GM20000 (cell line): ENCODE data around the gene BMPR1A.
"Not testable (repeated sequence)": the region's sequence is repeated elsewhere in the genome, so short reads cannot be mapped to it uniquely, and the experiment has no call there.

Experiments used
- DNase-seq: peaks from one replicate; pipeline ENCODE4 v3.0.0; 2012; ENCODE audit warnings: low spot score
- TF ChIP-seq, protein P1 (sequence below): IDR thresholded peaks from 2 replicates; pipeline ENCODE4 v1.5.1; 2012; ENCODE audit warnings: mild to moderate bottlenecking, control low read depth; ENCODE audit errors: extremely low read depth, missing control alignments

BMPR1A gene

DNA sequence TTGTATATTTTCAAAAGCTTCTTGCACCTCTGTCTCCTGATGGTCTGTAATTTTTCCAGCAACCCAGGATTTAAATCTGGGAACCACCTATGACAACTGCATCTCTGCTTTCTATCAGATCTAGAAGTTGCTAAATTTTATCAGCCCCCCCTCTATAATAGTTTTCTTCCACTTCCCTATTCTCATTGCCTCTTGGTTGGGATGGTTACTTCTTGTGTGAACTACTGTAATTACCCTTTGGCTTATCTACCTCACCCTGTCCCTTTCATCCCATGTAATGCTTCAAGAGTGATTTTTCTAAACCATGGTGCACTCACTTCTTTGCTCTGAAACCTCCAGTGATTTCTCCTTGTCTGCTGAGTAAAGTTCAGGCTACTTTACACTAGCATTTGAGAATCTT lies 92.3 kb downstream of the BMPR1A start:
- DNase-seq = no peak
- TF ChIP-seq, protein P1, sequence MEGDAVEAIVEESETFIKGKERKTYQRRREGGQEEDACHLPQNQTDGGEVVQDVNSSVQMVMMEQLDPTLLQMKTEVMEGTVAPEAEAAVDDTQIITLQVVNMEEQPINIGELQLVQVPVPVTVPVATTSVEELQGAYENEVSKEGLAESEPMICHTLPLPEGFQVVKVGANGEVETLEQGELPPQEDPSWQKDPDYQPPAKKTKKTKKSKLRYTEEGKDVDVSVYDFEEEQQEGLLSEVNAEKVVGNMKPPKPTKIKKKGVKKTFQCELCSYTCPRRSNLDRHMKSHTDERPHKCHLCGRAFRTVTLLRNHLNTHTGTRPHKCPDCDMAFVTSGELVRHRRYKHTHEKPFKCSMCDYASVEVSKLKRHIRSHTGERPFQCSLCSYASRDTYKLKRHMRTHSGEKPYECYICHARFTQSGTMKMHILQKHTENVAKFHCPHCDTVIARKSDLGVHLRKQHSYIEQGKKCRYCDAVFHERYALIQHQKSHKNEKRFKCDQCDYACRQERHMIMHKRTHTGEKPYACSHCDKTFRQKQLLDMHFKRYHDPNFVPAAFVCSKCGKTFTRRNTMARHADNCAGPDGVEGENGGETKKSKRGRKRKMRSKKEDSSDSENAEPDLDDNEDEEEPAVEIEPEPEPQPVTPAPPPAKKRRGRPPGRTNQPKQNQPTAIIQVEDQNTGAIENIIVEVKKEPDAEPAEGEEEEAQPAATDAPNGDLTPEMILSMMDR = no peak

DNA sequence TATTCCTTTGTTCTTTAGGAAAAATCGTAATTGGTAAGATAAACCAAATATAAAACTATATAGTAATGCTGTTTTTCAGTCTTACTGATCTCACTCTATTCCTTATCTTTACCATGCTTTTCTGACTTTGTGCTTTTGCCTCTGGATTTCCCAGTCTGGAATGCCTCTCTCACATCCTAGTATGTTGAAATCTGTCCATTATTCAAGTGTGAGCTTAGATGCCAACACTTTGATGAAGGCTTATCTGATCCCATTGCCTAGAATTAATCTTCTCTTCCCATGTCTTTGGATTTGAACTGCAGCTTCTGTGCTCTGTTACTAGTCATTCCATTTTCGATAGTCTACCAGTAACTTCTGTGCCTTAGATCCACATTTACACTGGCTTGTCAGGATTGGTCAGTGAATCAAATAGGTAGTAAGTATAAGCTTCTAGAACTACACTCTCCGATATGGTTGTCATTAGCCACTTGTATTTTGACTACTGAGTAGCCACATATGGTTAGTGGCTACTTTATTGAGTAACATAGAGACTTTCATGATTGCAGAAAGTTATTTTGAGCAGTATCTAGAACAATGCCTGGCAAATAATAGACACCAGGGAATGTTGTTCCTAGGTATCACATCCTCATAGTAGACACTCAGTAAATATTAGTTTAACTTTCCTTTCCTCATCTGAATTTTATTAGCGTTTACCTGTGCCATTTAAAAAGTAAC lies 92.9 kb downstream of the BMPR1A start:
- DNase-seq = peak; percentile 22
- TF ChIP-seq, protein P1 = no peak

DNA sequence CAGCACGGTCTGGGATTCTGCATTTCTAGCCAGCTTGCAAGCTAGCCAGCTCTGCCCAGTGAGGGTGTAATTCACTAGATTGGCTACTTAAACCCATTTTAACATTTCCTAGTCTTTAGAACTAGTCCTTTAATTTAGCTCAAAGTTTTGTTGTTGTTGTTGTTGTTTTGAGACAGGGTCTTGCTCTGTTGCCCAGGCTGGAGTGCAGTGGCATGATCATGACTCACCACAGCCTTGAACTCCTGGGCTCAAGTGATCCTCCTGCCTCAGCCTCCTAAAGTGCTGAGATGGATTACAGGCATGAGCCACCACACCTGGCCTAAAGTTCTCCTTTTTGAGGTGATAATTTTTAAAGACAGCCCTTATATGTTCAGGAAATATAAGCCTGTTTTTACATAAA lies 94.1 kb downstream of the BMPR1A start:
- DNase-seq = no peak
- TF ChIP-seq, protein P1 = no peak

DNA sequence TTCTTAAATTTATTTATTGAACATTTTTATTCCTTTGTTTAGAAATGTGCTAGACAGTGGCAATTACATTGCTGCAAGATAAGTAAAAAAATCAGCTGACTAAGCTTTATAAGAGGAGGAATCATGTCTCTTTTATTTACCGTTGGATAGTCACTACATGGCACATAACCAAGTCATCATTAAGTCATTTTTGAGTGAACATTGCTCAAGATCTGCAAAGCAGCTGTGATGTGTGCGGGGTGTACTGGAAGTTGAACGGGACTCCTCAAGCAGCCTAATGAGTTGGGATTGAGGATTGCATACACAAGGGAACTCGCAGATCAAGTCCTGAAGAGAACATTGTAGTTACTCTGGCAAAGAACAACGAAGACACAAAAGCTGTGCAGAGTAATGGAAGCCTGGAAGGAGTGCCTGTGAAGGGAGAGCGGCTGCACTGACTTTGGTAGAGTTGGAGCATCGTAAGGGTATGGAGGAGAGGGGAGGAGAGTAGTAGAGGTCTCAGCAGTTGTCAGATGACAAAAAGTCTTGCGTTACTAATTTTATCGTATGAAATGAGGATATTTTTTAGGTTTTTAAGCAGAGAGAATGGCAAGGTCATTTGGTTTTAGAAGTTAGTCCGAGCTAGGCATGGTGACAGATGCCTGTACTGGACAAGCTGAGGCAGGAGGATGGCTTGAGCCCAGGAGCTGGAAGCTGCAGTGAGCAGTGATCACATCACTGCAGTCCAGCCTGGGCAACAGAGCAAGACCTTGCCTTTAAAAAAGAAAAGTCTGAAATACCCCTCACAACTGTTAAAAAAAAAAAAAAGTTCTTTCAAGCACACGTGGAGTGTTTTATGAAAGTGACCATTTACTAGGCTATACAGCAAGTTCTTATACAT lies 95.1 kb downstream of the BMPR1A start:
- DNase-seq = no peak

DNA sequence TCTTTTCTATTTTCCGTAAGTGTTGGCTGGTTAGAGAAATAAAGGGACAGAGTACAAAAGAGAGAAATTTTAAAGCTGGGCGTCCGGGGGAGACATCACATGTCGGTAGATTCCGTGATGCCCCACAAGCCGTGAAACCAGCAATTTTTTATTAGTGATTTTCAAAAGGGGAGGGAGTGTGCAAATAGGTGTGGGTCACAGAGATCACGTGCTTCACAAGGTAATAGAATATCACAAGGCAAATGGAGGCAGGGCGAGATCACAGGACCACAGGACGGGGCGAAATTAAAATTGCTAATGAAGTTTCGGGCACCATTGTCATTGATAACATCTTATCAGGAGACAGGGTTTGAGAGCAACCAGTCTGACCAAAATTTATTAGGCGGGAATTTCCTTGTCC lies 97.2 kb downstream of the BMPR1A start:
- DNase-seq = not testable (repeated sequence)

More for the DNA sequence above, 95.1 kb downstream of the BMPR1A start:
- TF ChIP-seq, protein P1 = no peak

DNA sequence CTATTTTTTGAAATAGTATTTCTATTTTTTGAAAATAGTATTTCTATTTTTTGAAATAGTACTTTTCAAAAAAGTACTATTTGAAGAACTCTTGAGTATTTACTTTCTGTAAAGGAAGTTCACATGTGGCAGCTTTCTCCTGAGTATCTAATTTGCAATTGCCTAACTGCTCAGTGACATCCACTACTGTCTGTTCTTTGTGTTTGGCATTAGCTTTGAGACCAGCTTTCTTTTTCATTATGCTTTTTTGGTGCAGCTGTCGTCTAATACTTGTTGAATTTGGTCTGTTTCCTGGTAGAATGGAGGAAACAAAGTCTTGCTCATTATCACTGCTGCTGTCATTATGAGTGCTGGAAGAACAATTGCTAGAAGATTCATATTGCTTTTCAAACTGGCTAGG lies 99.1 kb downstream of the BMPR1A start:
- TF ChIP-seq, protein P1 = no peak
- DNase-seq = no peak

DNA sequence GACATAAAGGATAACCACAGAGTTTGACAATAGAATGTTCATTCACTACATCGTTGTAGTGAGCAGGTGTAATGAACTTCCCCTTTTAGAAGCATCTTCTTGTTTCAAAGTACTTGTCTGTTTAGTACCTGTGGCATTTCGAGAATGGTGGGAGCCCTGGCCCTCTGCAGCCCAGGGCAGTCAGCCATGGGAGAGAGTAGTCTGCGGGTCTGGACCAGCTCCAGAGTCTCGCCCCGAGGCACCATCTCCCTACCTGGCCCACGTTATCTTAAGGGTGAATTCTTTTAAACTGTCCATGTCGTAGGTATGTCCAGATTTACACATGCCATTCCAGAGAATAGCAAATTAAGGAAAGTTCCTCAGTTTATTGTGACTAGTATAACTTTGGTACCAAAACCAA lies 99.7 kb downstream of the BMPR1A start:
- no peak for DNase-seq

More for the DNA sequence above, 99.7 kb downstream of the BMPR1A start:
- TF ChIP-seq, protein P1 = no peak
